ENCODE data around the gene SLC6A8.
"Not testable (repeated sequence)": the region's sequence is repeated elsewhere in the genome, so short reads cannot be mapped to it uniquely, and the experiment has no call there.

SLC6A8 gene

GRCh38 chrX:153671589-153672530 lies 15.9 kb upstream of the SLC6A8 start:
- no peak for DNase-seq (ENCODE audit: low read depth, low spot score)

- DNase-seq (ENCODE audit: low read depth, low spot score), result no peak
Measured at GRCh38 chrX:153672531-153673427, 14.9 kb upstream of the SLC6A8 start.

GRCh38 chrX:153673428-153674218 lies 14.1 kb upstream of the SLC6A8 start, which contains the start of gene PNCK:
Gene PNCK (minus strand): TSS chrX:153673813. CDS start chrX:153673076, 737 bp downstream.
- no peak for DNase-seq (ENCODE audit: low read depth, low spot score)

- DNase-seq (ENCODE audit: low read depth, low spot score), result no peak
Measured at GRCh38 chrX:153674219-153674851, 13.4 kb upstream of the SLC6A8 start.

GRCh38 chrX:153681175-153681574 lies 6.6 kb upstream of the SLC6A8 start:
- DNase-seq (ENCODE audit: low read depth, low spot score), result no peak

- not testable (repeated sequence) for DNase-seq (ENCODE audit: low read depth, low spot score)
Measured at GRCh38 chrX:153683486-153683885, 4.2 kb upstream of the SLC6A8 start.

- no peak for DNase-seq (ENCODE audit: low read depth, low spot score)
Measured at GRCh38 chrX:153684467-153685155, 3.1 kb upstream of the SLC6A8 start.

GRCh38 chrX:153685156-153685536 lies 2.6 kb upstream of the SLC6A8 start:
- DNase-seq (ENCODE audit: low read depth, low spot score), result no peak

GRCh38 chrX:153685751-153686696 lies 1.7 kb upstream of the SLC6A8 start:
- DNase-seq (ENCODE audit: low read depth, low spot score), result no peak

- no peak for DNase-seq (ENCODE audit: low read depth, low spot score)
Measured at GRCh38 chrX:153686711-153687110, 1.0 kb upstream of the SLC6A8 start.

- DNase-seq (ENCODE audit: low read depth, low spot score), result no peak
Measured at GRCh38 chrX:153688071-153688470, 345 bp downstream of the SLC6A8 start.

- DNase-seq (ENCODE audit: low read depth, low spot score), result peak; percentile 11
Measured at GRCh38 chrX:153688506-153688905, 780 bp downstream of the SLC6A8 start.

- peak; percentile 70 for DNase-seq (ENCODE audit: low read depth, low spot score)
Measured at GRCh38 chrX:153688911-153689590, 1.3 kb downstream of the SLC6A8 start.

- DNase-seq (ENCODE audit: low read depth, low spot score), result peak; percentile 33
Measured at GRCh38 chrX:153689654-153690465, 2.1 kb downstream of the SLC6A8 start.

GRCh38 chrX:153690466-153690865 lies 2.7 kb downstream of the SLC6A8 start:
- DNase-seq (ENCODE audit: low read depth, low spot score), result no peak

- not testable (repeated sequence) for DNase-seq (ENCODE audit: low read depth, low spot score)
Measured at GRCh38 chrX:153691032-153691827, 3.5 kb downstream of the SLC6A8 start.

- DNase-seq (ENCODE audit: low read depth, low spot score), result no peak
Measured at GRCh38 chrX:153692003-153692402, 4.3 kb downstream of the SLC6A8 start.
